WERI-Rb-1 (cell line): Measurements from ENCODE around the gene GABRG3.
A peak's percentile ranks its signal among the peaks of the same experiment; 100 is the strongest.

ENCODE experiments used
- DNase-seq: peaks from one replicate; pipeline ENCODE4 v3.0.0-alpha.2; 2020
- H3K27ac ChIP-seq: fragments of 250-450 bp; sonication (Bioruptor Pico); 2 replicates; pipeline ENCODE4 v1.5.1; 2020; ENCODE audit warnings: mild to moderate bottlenecking, moderate library complexity
- H3K27me3 ChIP-seq: fragments of 250-450 bp; sonication (Bioruptor Pico); 2 replicates; pipeline ENCODE4 v1.5.1; 2021; ENCODE audit warnings: mild to moderate bottlenecking, low read depth, moderate library complexity; ENCODE audit not compliant: insufficient read depth, severe bottlenecking
- H3K36me3 ChIP-seq: fragments of 250-450 bp; sonication (Bioruptor Pico); 2 replicates; pipeline ENCODE4 v1.5.1; 2020; ENCODE audit warnings: mild to moderate bottlenecking, moderate library complexity
- H3K4me3 ChIP-seq: 2 replicates; pipeline ENCODE4 v1.5.1; 2011; ENCODE audit warnings: low read depth, mild to moderate bottlenecking, control low read depth, low read length
- H3K9me3 ChIP-seq: fragments of 250-450 bp; sonication (Bioruptor Pico); 2 replicates; pipeline ENCODE4 v1.5.1; 2021; ENCODE audit warnings: mild to moderate bottlenecking, moderate library complexity; ENCODE audit not compliant: severe bottlenecking
- CTCF ChIP-seq: IDR thresholded peaks from 2 replicates; pipeline ENCODE4 v1.5.1; 2011; ENCODE audit warnings: low read depth, mild to moderate bottlenecking, control low read depth, inconsistent platforms, low read length

GABRG3 gene

GRCh38 chr15:26971271-26972018 is 464 bp downstream of the GABRG3 start:
- Histone ChIP-seq H3K27ac (no peak overlapping the region), H3K4me3 (peak overlapping the region; percentile 48), H3K27me3 (peaks cover 6% of the 10 kb centered on the region), H3K9me3 (no peaks in the 10 kb centered on the region), H3K36me3 (no peaks in the 10 kb centered on the region)
- peak; percentile 46 for DNase-seq
- TF ChIP-seq CTCF = peak; percentile 46

- Histone ChIP-seq H3K27me3 (peaks cover 6% of the 10 kb centered on the region), H3K4me3 (no peak overlapping the region), H3K36me3 (no peaks in the 10 kb centered on the region), H3K9me3 (no peaks in the 10 kb centered on the region), H3K27ac (no peak overlapping the region)
- no peak for TF ChIP-seq CTCF
- no peak for DNase-seq
These were observed 1.7 kb downstream of the GABRG3 start for GRCh38 chr15:26972636-26973035.

- peaks cover 6% of the 10 kb centered on the region for H3K27me3 ChIP-seq
- TF ChIP-seq CTCF = peak; percentile 40
- H3K4me3 ChIP-seq = no peak overlapping the region
- H3K27ac ChIP-seq = no peak overlapping the region
- DNase-seq = peak; percentile 11
- no peaks in the 10 kb centered on the region for H3K36me3 ChIP-seq
- no peaks in the 10 kb centered on the region for H3K9me3 ChIP-seq
These were observed 3.3 kb downstream of the GABRG3 start for GRCh38 chr15:26974120-26974780.

DNA sequence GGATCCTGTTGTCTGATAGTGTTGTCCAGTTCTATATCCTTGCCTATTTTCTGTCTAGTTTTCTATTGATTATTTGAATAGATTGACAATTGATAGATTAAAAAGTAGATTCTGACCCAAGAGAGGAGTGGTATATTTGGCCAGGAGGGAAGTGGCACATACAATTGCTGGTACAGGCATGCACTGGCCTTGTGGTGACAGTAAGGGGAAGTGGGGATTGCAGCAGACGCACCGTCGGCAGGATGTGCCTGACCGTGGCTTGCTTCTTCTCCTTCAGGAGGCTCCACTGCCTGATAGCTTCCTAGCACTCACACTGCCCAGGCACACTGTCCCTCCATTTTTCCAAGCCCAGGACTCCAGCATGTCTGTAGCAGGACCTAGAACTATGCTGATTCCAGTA is 10.5 kb downstream of the GABRG3 start:
- Histone ChIP-seq H3K36me3 (no peaks in the 10 kb centered on the region), H3K4me3 (no peak overlapping the region), H3K9me3 (no peaks in the 10 kb centered on the region), H3K27ac (no peak overlapping the region), H3K27me3 (no peaks in the 10 kb centered on the region)
- TF ChIP-seq CTCF = no peak
- DNase-seq = no peak

- no peaks in the 10 kb centered on the region for H3K27me3 ChIP-seq
- H3K9me3 ChIP-seq = no peaks in the 10 kb centered on the region
- no peak overlapping the region for H3K4me3 ChIP-seq
- TF ChIP-seq CTCF = peak; percentile 47
- no peak overlapping the region for H3K27ac ChIP-seq
- no peaks in the 10 kb centered on the region for H3K36me3 ChIP-seq
- DNase-seq = peak; percentile 27
These were observed 12.8 kb downstream of the GABRG3 start for GRCh38 chr15:26983822-26984221.
